CD14-positive monocyte (primary cell): ENCODE measurements around the gene CNST. TPM values are rescaled to one million over a fixed set of nuclear protein-coding genes. Genes with fewer than 3 reads are reported as not detected.

Experiments
- DNase-seq, 3 donors: peaks; one replicate each; pipeline ENCODE4 v3.0.0-alpha.2; 2011 to 2022
- H2AFZ ChIP-seq: 2 replicates; pipeline ENCODE4 v1.6.0; 2012; ENCODE audit warnings: mild to moderate bottlenecking, low read depth, low read length, inconsistent platforms; ENCODE audit not compliant: insufficient read depth, poor library complexity, severe bottlenecking
- H3K27ac ChIP-seq, 2 donors: 1 replicate in 1 of 2; 2 replicates in 1 of 2; pipeline ENCODE4 v1.5.1; 2012 to 2013; ENCODE audit warnings: low read length in 2 of 2, control low read depth in 1 of 2, inconsistent platforms in 1 of 2, low read depth in 1 of 2, mild to moderate bottlenecking in 1 of 2
- H3K27me3 ChIP-seq, 2 donors: one replicate each; pipeline versions ENCODE4 v1.6.0 to v1.6.1; 2011 to 2013; ENCODE audit warnings: low read length in 2 of 2; ENCODE audit not compliant: control insufficient read depth in 2 of 2, insufficient read depth in 2 of 2
- H3K36me3 ChIP-seq, 2 donors: replicated peaks in 1 of 2; 1 replicate in 1 of 2; 2 replicates in 1 of 2; pipeline versions ENCODE4 v1.5.1 to v1.6.1; 2012 to 2013; ENCODE audit warnings: low read length in 2 of 2, control low read depth in 1 of 2, inconsistent platforms in 1 of 2, mild to moderate bottlenecking in 1 of 2; ENCODE audit not compliant: insufficient read depth in 2 of 2, control insufficient read depth in 1 of 2
- H3K4me1 ChIP-seq, 2 donors: 1 replicate in 1 of 2; 2 replicates in 1 of 2; pipeline versions ENCODE4 v1.5.1 to v1.6.1; 2012 to 2013; ENCODE audit warnings: low read length in 2 of 2, control low read depth in 1 of 2, inconsistent platforms in 1 of 2, mild to moderate bottlenecking in 1 of 2, moderate library complexity in 1 of 2; ENCODE audit not compliant: insufficient read depth in 2 of 2, control insufficient read depth in 1 of 2
- H3K4me2 ChIP-seq: replicated peaks from 2 replicates; pipeline ENCODE3; 2012; ENCODE audit warnings: low read length, moderate library complexity, mild to moderate bottlenecking; ENCODE audit not compliant: poor library complexity, severe bottlenecking; ENCODE audit errors: extremely low read depth
- H3K4me3 ChIP-seq, 3 experiments: fragments of 200-600 bp in 1 of 3; sonication (generic) in 1 of 3; replicated peaks in 1 of 3; 1 replicate in 2 of 3; 2 replicates in 1 of 3; pipeline ENCODE4 v1.5.1; 2011 to 2013; ENCODE audit warnings: low read length in 3 of 3, mild to moderate bottlenecking in 3 of 3, control low read depth in 2 of 3, low read depth in 2 of 3, inconsistent platforms in 1 of 3, moderate library complexity in 1 of 3
- H3K79me2 ChIP-seq: 2 replicates; pipeline ENCODE4 v1.6.0; 2012; ENCODE audit warnings: mild to moderate bottlenecking, control low read depth, inconsistent platforms, low read length, moderate library complexity; ENCODE audit not compliant: insufficient read depth
- H3K9ac ChIP-seq: 2 replicates; pipeline ENCODE4 v1.6.0; 2017; ENCODE audit warnings: low read length, mild to moderate bottlenecking; ENCODE audit not compliant: insufficient read depth, poor library complexity, severe bottlenecking
- H3K9me3 ChIP-seq, 2 donors: replicated peaks in 1 of 2; 1 replicate in 1 of 2; 2 replicates in 1 of 2; pipeline versions ENCODE4 v1.5.1 to v1.6.1; 2012 to 2013; ENCODE audit warnings: low read length in 2 of 2, control low read depth in 1 of 2; ENCODE audit not compliant: control insufficient read depth in 1 of 2, insufficient read depth in 1 of 2
- H4K20me1 ChIP-seq: 2 replicates; pipeline ENCODE4 v1.6.0; 2012; ENCODE audit warnings: mild to moderate bottlenecking, low read length, control low read depth, moderate library complexity; ENCODE audit not compliant: insufficient read depth
- H3K27ac Mint-ChIP-seq, 7 donors: one replicate each; pipeline ENCODE4 v1.8.0; 2020; ENCODE audit warnings: mild to moderate bottlenecking in 7 of 7, mixed read lengths in 7 of 7, moderate library complexity in 6 of 7, inconsistent platforms in 2 of 7
- H3K27me3 Mint-ChIP-seq, 3 donors: one replicate each; pipeline ENCODE4 v1.8.0; 2021 to 2022; ENCODE audit warnings: low read depth in 3 of 3, mild to moderate bottlenecking in 3 of 3, mixed read lengths in 3 of 3, moderate library complexity in 3 of 3, inconsistent platforms in 1 of 3
- H3K36me3 Mint-ChIP-seq, 2 donors: one replicate each; pipeline ENCODE4 v1.8.0; 2020; ENCODE audit warnings: mixed read lengths in 2 of 2, inconsistent platforms in 1 of 2, mild to moderate bottlenecking in 1 of 2
- H3K4me1 Mint-ChIP-seq: one replicate; pipeline ENCODE4 v1.8.0; 2020; ENCODE audit warnings: mild to moderate bottlenecking, mixed read lengths
- H3K4me3 Mint-ChIP-seq, 2 donors: one replicate each; pipeline ENCODE4 v1.8.0; 2020; ENCODE audit warnings: mild to moderate bottlenecking in 2 of 2, mixed read lengths in 2 of 2, moderate library complexity in 1 of 2
- H3K9me3 Mint-ChIP-seq, 7 donors: one replicate each; pipeline ENCODE4 v1.8.0; 2020 to 2022; ENCODE audit warnings: mixed read lengths in 7 of 7, mild to moderate bottlenecking in 6 of 7, moderate library complexity in 6 of 7, inconsistent platforms in 2 of 7
- CTCF ChIP-seq: fragments of 200-600 bp; IDR thresholded peaks from one replicate; pipeline ENCODE4 v1.8.0; 2022; ENCODE audit warnings: antibody characterized with exemption, mild to moderate bottlenecking
- WGBS: methylation state at CpG from one replicate; pipeline ENCODE4 v1.1.5; 2013; ENCODE audit warnings: missing lambda C conversion rate; ENCODE audit not compliant: insufficient coverage; 5-methylcytosine and 5-hydroxymethylcytosine counted together
- intact Hi-C, 2 donors: fragments of 100-400 bp; cut with micrococcal nuclease; formaldehyde crosslinking; loops; one replicate each; pipeline versions ENCODE4 v1.15.0 to v1.15.1; 2023
- polyA plus RNA-seq, 3 donors: library from polyadenylated mRNA; depleted of rRNA in 1 of 3; unstranded in 2 of 3; stranded (reverse) in 1 of 3; fragments of 300-500 nt in 2 of 3; fragments of >200 nt in 1 of 3; fragmentation: Illumina TruSeq in 2 of 3; gene quantifications; 1 replicate in 2 of 3; 2 replicates in 1 of 3; pipeline ENCODE4 v1.2.3, GENCODE V29; 2012 to 2021

CNST gene
- polyA plus RNA-seq, 3 donors = 11.0 to 14.1 (median 13.7) TPM

GRCh38 chr1:246571953-246572352 lies 5.7 kb downstream of the CNST start:
- peaks cover 63 to 74% of the 10 kb centered on the region in 2 donors for H3K4me1 ChIP-seq
- no peak overlapping the region for H2AFZ ChIP-seq
- Mint-ChIP-seq H3K36me3 (peaks cover 5 to 6% of the 10 kb centered on the region in 2 donors), H3K9me3 (peaks cover 0 to 6% (median 0%) of the 10 kb centered on the region in 7 donors), H3K4me3 (no peak overlapping the region), H3K4me1 (peaks cover 59% of the 10 kb centered on the region), H3K27ac (peak overlapping the region in 5 of 7 donors; percentile 88 to 98 (median 93)), H3K27me3 (peaks cover 0 to 1% (median 0%) of the 10 kb centered on the region in 3 donors)
- no peaks in the 10 kb centered on the region for H4K20me1 ChIP-seq
- H3K4me2 ChIP-seq = no peak overlapping the region
- peaks cover 97% of the 10 kb centered on the region for H3K79me2 ChIP-seq
- WGBS = 89% methylated on average over 1 of the region's 1 CpG
- DNase-seq = no peak
- H3K27ac ChIP-seq = peak overlapping the region; percentile 74 to 92
- peak overlapping the region in 1 of 3 experiments; percentile 34 for H3K4me3 ChIP-seq
- H3K9me3 ChIP-seq = no peaks in the 10 kb centered on the region
- no peak overlapping the region for H3K9ac ChIP-seq
- H3K27me3 ChIP-seq = no peaks in the 10 kb centered on the region
- intact Hi-C loops = no loop called here
- TF ChIP-seq CTCF = no peak
- H3K36me3 ChIP-seq = no peaks in the 10 kb centered on the region

GRCh38 chr1:246572785-246573184 lies 6.5 kb downstream of the CNST start:
- intact Hi-C loops = no loop called here
- no CpG with 5 or more reads among the region's 3 CpGs for WGBS
- peak overlapping the region; percentile 12 to 40 for H3K27ac ChIP-seq
- Mint-ChIP-seq H3K4me1 (peaks cover 61% of the 10 kb centered on the region), H3K27ac (peak overlapping the region in 6 of 7 donors; percentile 18 to 85 (median 72)), H3K27me3 (peaks cover 0 to 1% (median 0%) of the 10 kb centered on the region in 3 donors), H3K9me3 (peaks cover 0 to 6% (median 0%) of the 10 kb centered on the region in 7 donors), H3K4me3 (peak overlapping the region in 1 of 2 donors; percentile 15), H3K36me3 (peaks cover 5 to 6% of the 10 kb centered on the region in 2 donors)
- no peak for DNase-seq
- TF ChIP-seq CTCF = no peak
- H4K20me1 ChIP-seq = no peaks in the 10 kb centered on the region
- peaks cover 61 to 71% of the 10 kb centered on the region in 2 donors for H3K4me1 ChIP-seq
- peak overlapping the region in 1 of 3 experiments; percentile 37 for H3K4me3 ChIP-seq
- no peaks in the 10 kb centered on the region for H3K27me3 ChIP-seq
- peaks cover 97% of the 10 kb centered on the region for H3K79me2 ChIP-seq
- no peaks in the 10 kb centered on the region for H3K36me3 ChIP-seq
- H3K9me3 ChIP-seq = no peaks in the 10 kb centered on the region
- H2AFZ ChIP-seq = no peak overlapping the region
- peak overlapping the region; percentile 42 for H3K4me2 ChIP-seq
- H3K9ac ChIP-seq = no peak overlapping the region
